GM12892 (cell line): ENCODE data around the gene PLXNB3.

Experiments used
- DNase-seq: peaks from one replicate; pipeline ENCODE4 v3.0.0; 2011; ENCODE audit not compliant: insufficient read length
- FAIRE-seq: peaks from 2 replicates; lab custom pipeline; 2011; peaks lifted over from hg19 to GRCh38; lab: Jason Lieb, UNC
- POLR2A ChIP-seq: IDR thresholded peaks from 2 replicates; pipeline ENCODE4 v1.6.1; 2011; ENCODE audit warnings: low read depth, low read length, control low read depth
- POLR2AphosphoS5 ChIP-seq: IDR thresholded peaks from 2 replicates; pipeline ENCODE4 v1.6.1; 2011; ENCODE audit warnings: low read depth, low read length, control low read depth
- TAF1 ChIP-seq: IDR thresholded peaks from 2 replicates; pipeline ENCODE4 v1.6.1; 2011; ENCODE audit warnings: low read depth, mild to moderate bottlenecking, control low read depth, low read length, borderline replicate concordance

PLXNB3 gene

GRCh38 chrX:153786669-153787068 is 22.6 kb downstream of the PLXNB3 start:
- FAIRE-seq (no peak), DNase-seq (no peak)

DNA sequence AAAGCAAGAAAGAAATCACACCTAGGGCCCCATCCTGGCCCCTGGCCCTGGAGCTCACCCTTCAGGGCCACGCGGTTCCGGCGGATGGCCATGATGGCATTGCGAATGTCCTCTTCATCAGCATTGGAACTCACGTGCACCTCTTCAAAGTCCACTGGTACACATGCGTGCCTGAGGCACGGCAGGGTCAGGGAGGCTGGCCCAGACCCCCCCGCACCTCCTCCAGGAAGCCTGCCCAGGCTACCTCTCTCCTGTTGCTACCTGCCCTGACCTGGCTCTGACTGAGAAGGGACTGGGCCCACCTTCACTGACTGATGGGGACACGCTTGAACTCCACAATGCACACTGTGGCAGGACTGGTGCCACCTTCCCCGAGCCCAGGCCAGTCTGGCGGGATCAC is 25.6 kb downstream of the PLXNB3 start:
- FAIRE-seq (no peak), DNase-seq (no peak)
- TF ChIP-seq POLR2A (no peak), TAF1 (no peak), POLR2AphosphoS5 (no peak)

More at GRCh38 chrX:153786669-153787068, 22.6 kb downstream of the PLXNB3 start:
- no peak for TF ChIP-seq TAF1
- TF ChIP-seq POLR2A: no peak
- TF ChIP-seq POLR2AphosphoS5: no peak

DNA sequence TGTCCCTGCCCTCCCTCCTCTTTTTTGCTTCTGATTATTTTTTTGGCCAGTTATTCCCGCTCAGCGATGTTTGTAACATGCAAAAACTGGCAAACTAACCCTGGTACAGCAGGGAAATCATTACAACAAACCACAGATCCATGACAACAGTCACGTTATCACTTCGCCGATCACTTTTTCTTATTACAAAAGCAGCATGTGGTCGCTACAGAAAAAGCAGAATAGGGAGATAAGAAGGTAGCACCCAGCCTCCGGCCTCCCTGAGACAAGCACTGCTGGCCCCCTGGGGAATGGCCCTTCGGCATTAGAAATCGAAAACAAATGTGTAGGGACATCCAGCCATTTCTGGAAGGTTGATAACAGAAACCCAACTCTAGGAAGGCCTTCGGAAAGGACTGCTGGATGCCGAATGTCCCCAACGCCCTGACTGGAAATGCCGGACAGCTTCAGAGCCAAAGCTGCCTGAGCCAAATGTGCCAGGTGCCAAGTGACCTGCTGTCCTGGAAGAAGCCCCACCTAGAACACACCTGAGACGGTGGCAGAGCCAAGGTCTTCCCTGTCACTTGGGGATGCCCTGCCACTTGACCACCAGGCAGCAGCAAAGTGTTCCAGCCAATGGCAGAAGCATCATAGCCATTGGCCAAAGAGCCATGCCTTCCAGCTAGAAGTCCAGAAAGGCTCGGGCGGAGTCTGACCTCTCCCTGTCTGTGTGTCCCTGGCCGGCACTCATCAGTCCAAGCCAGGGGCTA is 27.2 kb downstream of the PLXNB3 start:
- DNase-seq: no peak
- FAIRE-seq: no peak

DNA sequence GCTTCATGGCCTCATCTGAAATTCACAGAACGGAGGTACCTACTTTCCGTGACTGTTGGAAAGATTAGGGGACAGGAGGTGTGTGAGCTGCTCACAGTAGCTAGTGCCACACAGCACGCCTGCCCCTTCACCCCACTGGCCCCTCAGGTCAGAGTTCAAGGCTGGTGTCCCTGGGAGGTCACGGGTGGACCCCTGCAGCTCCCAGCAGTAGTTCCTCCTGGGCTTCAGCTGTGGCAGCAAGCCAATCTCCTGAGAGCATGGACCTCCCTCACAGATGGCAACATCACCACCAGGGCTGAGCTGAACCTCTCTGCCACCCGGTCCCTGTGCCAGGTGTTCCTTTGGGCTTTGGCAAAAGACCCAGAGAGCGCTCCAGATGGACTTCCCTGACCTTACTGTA is 28.3 kb downstream of the PLXNB3 start:
- TF ChIP-seq POLR2AphosphoS5: no peak
- no peak for TF ChIP-seq TAF1
- no peak for TF ChIP-seq POLR2A
- FAIRE-seq (no peak), DNase-seq (no peak)

More for the DNA sequence above, 27.2 kb downstream of the PLXNB3 start:
- TF ChIP-seq POLR2A (no peak), POLR2AphosphoS5 (no peak), TAF1 (no peak)

- no peak for FAIRE-seq
- no peak for DNase-seq
- TF ChIP-seq POLR2AphosphoS5 (no peak), TAF1 (no peak)
Measured at GRCh38 chrX:153793291-153793690, 29.2 kb downstream of the PLXNB3 start.

GRCh38 chrX:153794018-153794896 is 30.2 kb downstream of the PLXNB3 start, which contains the start of the genes IDH3G and SSR4:
Gene IDH3G (minus strand): TSS chrX:153794375. CDS start chrX:153794326, 49 bp downstream.
Gene SSR4 (plus strand): TSS chrX:153794668. CDS start chrX:153794688, 20 bp downstream.
- FAIRE-seq (peak; percentile 94), DNase-seq (peak; percentile 96)
- TF ChIP-seq TAF1: peak; percentile 68
- TF ChIP-seq POLR2AphosphoS5: peak; percentile 82
- peak; percentile 86 for TF ChIP-seq POLR2A

DNA sequence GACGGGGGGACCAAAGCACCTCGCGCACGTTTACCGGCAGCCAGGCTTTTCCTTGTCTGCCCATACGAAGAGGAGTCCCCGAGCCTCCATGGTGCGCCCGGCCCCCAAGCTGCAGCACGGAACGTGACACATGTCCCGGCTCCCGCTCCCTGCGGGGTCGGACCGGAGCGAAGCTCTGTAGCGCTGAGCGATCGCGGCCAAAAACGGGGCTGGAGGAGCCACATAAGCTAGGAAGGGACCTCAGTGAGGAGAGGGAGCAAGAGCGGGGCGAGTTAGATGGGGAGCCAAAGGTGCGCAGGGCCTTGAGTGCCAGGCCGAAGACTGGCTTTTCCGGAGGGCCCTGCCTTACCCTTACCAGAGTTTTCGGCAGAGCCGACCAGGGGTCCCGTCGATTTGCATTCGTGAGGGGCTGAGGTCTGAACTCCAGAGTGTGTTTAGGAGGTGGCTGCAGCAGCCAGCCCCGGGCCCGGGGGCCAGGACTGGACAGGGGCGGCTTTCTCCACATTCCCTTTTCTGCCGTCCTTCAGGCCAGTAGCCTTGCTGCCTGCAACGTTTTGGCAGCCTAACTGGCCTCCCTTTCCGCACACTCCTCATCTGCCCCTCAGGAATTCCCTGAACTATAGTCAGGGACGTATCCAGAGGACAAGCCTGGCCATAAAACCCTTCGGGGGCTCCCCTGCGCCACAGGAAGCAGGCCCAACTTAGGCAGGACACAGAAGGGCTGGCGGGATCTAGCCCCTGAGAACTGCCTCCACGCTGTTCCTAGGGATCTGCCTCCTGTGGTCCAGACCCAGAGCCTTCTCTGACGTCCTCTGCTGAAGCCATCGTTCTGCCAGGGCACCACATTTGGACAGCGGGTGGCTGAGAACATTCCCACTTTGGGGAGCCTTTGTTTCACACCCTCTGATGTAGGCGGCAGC is 31.1 kb downstream of the PLXNB3 start:
- DNase-seq (no peak), FAIRE-seq (no peak)
- no peak for TF ChIP-seq TAF1
- TF ChIP-seq POLR2A: no peak
- TF ChIP-seq POLR2AphosphoS5: no peak

DNA sequence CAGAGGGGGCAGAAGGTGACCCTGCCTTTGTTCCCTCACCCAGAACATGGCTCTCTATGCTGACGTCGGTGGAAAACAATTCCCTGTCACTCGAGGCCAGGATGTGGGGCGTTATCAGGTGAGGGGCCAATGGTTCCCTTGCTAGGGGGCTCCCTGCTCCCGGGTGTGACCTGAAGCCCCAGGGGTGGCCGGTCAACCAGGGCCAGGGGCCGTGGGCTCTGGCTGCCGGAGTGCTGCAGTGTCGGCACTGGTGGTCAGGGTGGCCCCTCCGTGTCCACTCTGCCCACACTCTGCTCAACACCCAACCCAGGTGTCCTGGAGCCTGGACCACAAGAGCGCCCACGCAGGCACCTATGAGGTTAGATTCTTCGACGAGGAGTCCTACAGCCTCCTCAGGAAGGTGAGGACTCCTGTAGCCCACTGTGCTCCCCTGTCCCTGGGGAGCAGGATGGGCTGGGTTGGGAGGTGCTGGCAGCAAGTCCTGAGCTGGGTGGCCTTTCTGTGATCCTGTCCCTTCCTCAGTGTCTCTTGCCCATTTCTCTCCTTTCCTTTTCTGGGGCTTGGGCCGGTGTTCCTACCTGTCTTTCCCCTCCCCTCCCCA is 33.5 kb downstream of the PLXNB3 start:
- no peak for FAIRE-seq
- no peak for DNase-seq
- TF ChIP-seq POLR2AphosphoS5 (no peak), TAF1 (no peak), POLR2A (no peak)

GRCh38 chrX:153799326-153799725 is 35.3 kb downstream of the PLXNB3 start:
- no peak for DNase-seq
- FAIRE-seq: no peak
- TF ChIP-seq TAF1 (no peak), POLR2AphosphoS5 (no peak), POLR2A (no peak)

DNA sequence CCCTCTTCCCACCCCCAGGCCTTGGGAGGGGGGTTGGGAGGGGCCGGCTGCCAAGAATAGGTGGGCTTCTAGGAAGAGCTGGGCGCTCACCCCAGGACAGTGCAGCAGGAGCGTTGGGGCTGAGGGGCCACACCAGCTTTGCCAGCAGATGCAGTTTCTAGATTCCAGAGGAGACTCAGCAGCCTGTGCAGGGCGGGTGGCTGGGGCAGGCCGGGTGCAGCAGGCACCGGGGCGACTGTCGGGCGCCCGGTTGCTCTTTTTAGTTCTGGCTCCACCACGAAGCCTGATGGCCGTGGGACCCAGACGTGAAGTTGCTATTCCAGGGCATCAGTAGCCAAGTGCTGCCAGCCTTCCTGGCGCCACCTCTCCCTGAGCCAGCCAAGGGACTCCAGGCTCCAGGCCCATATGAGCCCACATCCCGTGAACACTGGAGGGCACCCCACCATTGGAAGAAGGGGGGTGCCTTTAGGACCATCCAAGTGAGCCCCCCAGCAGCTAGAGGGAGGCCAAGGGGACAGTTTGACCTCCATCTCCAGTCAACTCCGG is 36.2 kb downstream of the PLXNB3 start:
- FAIRE-seq: no peak
- no peak for TF ChIP-seq TAF1
- peak; percentile 47; the same call in 1 of the 2 replicates for TF ChIP-seq POLR2AphosphoS5
- no peak for DNase-seq
